ENCODE results near the gene SUSD1.

The SUSD1 gene

GRCh38 chr9:112011051-112011620 lies 164.0 kb downstream of the SUSD1 start:
- no peaks in the 10 kb centered on the region for H3K27me3 ChIP-seq (ENCODE audit: control insufficient read depth in 1 of 2, insufficient read depth in 2 of 2, low read length in 2 of 2)
- H3K36me3 ChIP-seq (ENCODE audit: control insufficient read depth in 2 of 2, insufficient read depth in 2 of 2, low read length in 2 of 2) = no peaks in the 10 kb centered on the region
- H3K4me3 ChIP-seq (ENCODE audit: low read length in 2 of 2) = no peak overlapping the region
- H3K4me1 ChIP-seq (ENCODE audit: control insufficient read depth, insufficient read depth, low read length) = peaks cover 17% of the 10 kb centered on the region
- H3K9me3 ChIP-seq (ENCODE audit: control insufficient read depth in 2 of 2, low read length in 2 of 2) = no peaks in the 10 kb centered on the region
- no peak overlapping the region for H3K9ac ChIP-seq (ENCODE audit: low read length in 2 of 2)
- H3K27ac ChIP-seq (ENCODE audit: low read length) = peak overlapping the region; percentile 74

- no peak overlapping the region for H3K4me3 ChIP-seq (ENCODE audit: low read length in 2 of 2)
- H3K36me3 ChIP-seq (ENCODE audit: control insufficient read depth in 2 of 2, insufficient read depth in 2 of 2, low read length in 2 of 2) = no peaks in the 10 kb centered on the region
- peaks cover 17% of the 10 kb centered on the region for H3K4me1 ChIP-seq (ENCODE audit: control insufficient read depth, insufficient read depth, low read length)
- H3K9ac ChIP-seq (ENCODE audit: low read length in 2 of 2) = no peak overlapping the region
- H3K27me3 ChIP-seq (ENCODE audit: control insufficient read depth in 1 of 2, insufficient read depth in 2 of 2, low read length in 2 of 2) = no peaks in the 10 kb centered on the region
- H3K27ac ChIP-seq (ENCODE audit: low read length) = no peak overlapping the region
- H3K9me3 ChIP-seq (ENCODE audit: control insufficient read depth in 2 of 2, low read length in 2 of 2) = no peaks in the 10 kb centered on the region
These were observed 164.6 kb downstream of the SUSD1 start for GRCh38 chr9:112010537-112010936.

GRCh38 chr9:112009656-112010055 lies 165.4 kb downstream of the SUSD1 start:
- H3K27ac ChIP-seq (ENCODE audit: low read length) = no peak overlapping the region
- no peaks in the 10 kb centered on the region for H3K36me3 ChIP-seq (ENCODE audit: control insufficient read depth in 2 of 2, insufficient read depth in 2 of 2, low read length in 2 of 2)
- no peaks in the 10 kb centered on the region for H3K27me3 ChIP-seq (ENCODE audit: control insufficient read depth in 1 of 2, insufficient read depth in 2 of 2, low read length in 2 of 2)
- no peak overlapping the region for H3K9ac ChIP-seq (ENCODE audit: low read length in 2 of 2)
- no peaks in the 10 kb centered on the region for H3K9me3 ChIP-seq (ENCODE audit: control insufficient read depth in 2 of 2, low read length in 2 of 2)
- H3K4me3 ChIP-seq (ENCODE audit: low read length in 2 of 2) = no peak overlapping the region
- peaks cover 17% of the 10 kb centered on the region for H3K4me1 ChIP-seq (ENCODE audit: control insufficient read depth, insufficient read depth, low read length)

GRCh38 chr9:112007575-112008240 lies 167.4 kb downstream of the SUSD1 start:
- Histone ChIP-seq H3K4me3 (ENCODE audit: low read length in 2 of 2) (no peak overlapping the region), H3K4me1 (ENCODE audit: control insufficient read depth, insufficient read depth, low read length) (peaks cover 15% of the 10 kb centered on the region), H3K9ac (ENCODE audit: low read length in 2 of 2) (no peak overlapping the region), H3K9me3 (ENCODE audit: control insufficient read depth in 2 of 2, low read length in 2 of 2) (no peaks in the 10 kb centered on the region), H3K27ac (ENCODE audit: low read length) (no peak overlapping the region), H3K36me3 (ENCODE audit: control insufficient read depth in 2 of 2, insufficient read depth in 2 of 2, low read length in 2 of 2) (no peaks in the 10 kb centered on the region), H3K27me3 (ENCODE audit: control insufficient read depth in 1 of 2, insufficient read depth in 2 of 2, low read length in 2 of 2) (no peaks in the 10 kb centered on the region)

GRCh38 chr9:112006361-112007020 lies 168.6 kb downstream of the SUSD1 start:
- Histone ChIP-seq H3K9me3 (ENCODE audit: control insufficient read depth in 2 of 2, low read length in 2 of 2) (no peaks in the 10 kb centered on the region), H3K4me1 (ENCODE audit: control insufficient read depth, insufficient read depth, low read length) (peaks cover 3% of the 10 kb centered on the region), H3K36me3 (ENCODE audit: control insufficient read depth in 2 of 2, insufficient read depth in 2 of 2, low read length in 2 of 2) (no peaks in the 10 kb centered on the region), H3K9ac (ENCODE audit: low read length in 2 of 2) (no peak overlapping the region), H3K27ac (ENCODE audit: low read length) (no peak overlapping the region), H3K4me3 (ENCODE audit: low read length in 2 of 2) (no peak overlapping the region), H3K27me3 (ENCODE audit: control insufficient read depth in 1 of 2, insufficient read depth in 2 of 2, low read length in 2 of 2) (no peaks in the 10 kb centered on the region)

GRCh38 chr9:112005939-112006338 lies 169.2 kb downstream of the SUSD1 start:
- Histone ChIP-seq H3K4me3 (ENCODE audit: low read length in 2 of 2) (no peak overlapping the region), H3K4me1 (ENCODE audit: control insufficient read depth, insufficient read depth, low read length) (no peaks in the 10 kb centered on the region), H3K9ac (ENCODE audit: low read length in 2 of 2) (no peak overlapping the region), H3K36me3 (ENCODE audit: control insufficient read depth in 2 of 2, insufficient read depth in 2 of 2, low read length in 2 of 2) (no peaks in the 10 kb centered on the region), H3K27ac (ENCODE audit: low read length) (no peak overlapping the region), H3K9me3 (ENCODE audit: control insufficient read depth in 2 of 2, low read length in 2 of 2) (no peaks in the 10 kb centered on the region), H3K27me3 (ENCODE audit: control insufficient read depth in 1 of 2, insufficient read depth in 2 of 2, low read length in 2 of 2) (no peaks in the 10 kb centered on the region)

GRCh38 chr9:112003538-112003937 lies 171.6 kb downstream of the SUSD1 start:
- Histone ChIP-seq H3K4me1 (ENCODE audit: control insufficient read depth, insufficient read depth, low read length) (no peaks in the 10 kb centered on the region), H3K27ac (ENCODE audit: low read length) (no peak overlapping the region), H3K9ac (ENCODE audit: low read length in 2 of 2) (no peak overlapping the region), H3K27me3 (ENCODE audit: control insufficient read depth in 1 of 2, insufficient read depth in 2 of 2, low read length in 2 of 2) (no peaks in the 10 kb centered on the region), H3K4me3 (ENCODE audit: low read length in 2 of 2) (no peak overlapping the region), H3K36me3 (ENCODE audit: control insufficient read depth in 2 of 2, insufficient read depth in 2 of 2, low read length in 2 of 2) (no peaks in the 10 kb centered on the region), H3K9me3 (ENCODE audit: control insufficient read depth in 2 of 2, low read length in 2 of 2) (no peaks in the 10 kb centered on the region)

- Histone ChIP-seq H3K27ac (ENCODE audit: low read length) (no peak overlapping the region), H3K9ac (ENCODE audit: low read length in 2 of 2) (no peak overlapping the region), H3K4me3 (ENCODE audit: low read length in 2 of 2) (no peak overlapping the region), H3K4me1 (ENCODE audit: control insufficient read depth, insufficient read depth, low read length) (no peaks in the 10 kb centered on the region), H3K36me3 (ENCODE audit: control insufficient read depth in 2 of 2, insufficient read depth in 2 of 2, low read length in 2 of 2) (no peaks in the 10 kb centered on the region), H3K9me3 (ENCODE audit: control insufficient read depth in 2 of 2, low read length in 2 of 2) (no peaks in the 10 kb centered on the region), H3K27me3 (ENCODE audit: control insufficient read depth in 1 of 2, insufficient read depth in 2 of 2, low read length in 2 of 2) (no peaks in the 10 kb centered on the region)
These were observed 172.1 kb downstream of the SUSD1 start for GRCh38 chr9:112002847-112003457.

GRCh38 chr9:112002131-112002846 lies 172.8 kb downstream of the SUSD1 start:
- Histone ChIP-seq H3K27me3 (ENCODE audit: control insufficient read depth in 1 of 2, insufficient read depth in 2 of 2, low read length in 2 of 2) (no peaks in the 10 kb centered on the region), H3K9ac (ENCODE audit: low read length in 2 of 2) (no peak overlapping the region), H3K9me3 (ENCODE audit: control insufficient read depth in 2 of 2, low read length in 2 of 2) (no peaks in the 10 kb centered on the region), H3K27ac (ENCODE audit: low read length) (no peak overlapping the region), H3K4me3 (ENCODE audit: low read length in 2 of 2) (no peak overlapping the region), H3K36me3 (ENCODE audit: control insufficient read depth in 2 of 2, insufficient read depth in 2 of 2, low read length in 2 of 2) (no peaks in the 10 kb centered on the region), H3K4me1 (ENCODE audit: control insufficient read depth, insufficient read depth, low read length) (no peaks in the 10 kb centered on the region)

GRCh38 chr9:112000743-112001142 lies 174.4 kb downstream of the SUSD1 start:
- no peaks in the 10 kb centered on the region for H3K4me1 ChIP-seq (ENCODE audit: control insufficient read depth, insufficient read depth, low read length)
- H3K27me3 ChIP-seq (ENCODE audit: control insufficient read depth in 1 of 2, insufficient read depth in 2 of 2, low read length in 2 of 2) = no peaks in the 10 kb centered on the region
- H3K36me3 ChIP-seq (ENCODE audit: control insufficient read depth in 2 of 2, insufficient read depth in 2 of 2, low read length in 2 of 2) = no peaks in the 10 kb centered on the region
- H3K27ac ChIP-seq (ENCODE audit: low read length) = no peak overlapping the region
- H3K9me3 ChIP-seq (ENCODE audit: control insufficient read depth in 2 of 2, low read length in 2 of 2) = no peaks in the 10 kb centered on the region
- H3K9ac ChIP-seq (ENCODE audit: low read length in 2 of 2) = no peak overlapping the region
- H3K4me3 ChIP-seq (ENCODE audit: low read length in 2 of 2) = no peak overlapping the region
